DND-41 (cell line): ENCODE measurements around the gene FNDC3B.

Experiments used
- ATAC-seq: fragments of 200-7000 bp; cut with Tn5 transposase; 3 replicates; pipeline ENCODE4 v1.9.1; 2021; ENCODE audit warnings: low read depth; ENCODE audit not compliant: insufficient read depth
- DNase-seq: peaks from one replicate; pipeline ENCODE4 v3.0.0-alpha.2; 2020
- H2AFZ ChIP-seq: 2 replicates; pipeline ENCODE4 v1.6.0; 2012; ENCODE audit warnings: low read depth, low read length
- H3K27ac ChIP-seq: 2 replicates; pipeline ENCODE4 v1.5.1; 2012; ENCODE audit warnings: low read length, inconsistent platforms
- H3K27me3 ChIP-seq: fragments of 200-600 bp; sonication (generic); 2 replicates; pipeline ENCODE4 v1.6.0; 2012; ENCODE audit warnings: low read length, mild to moderate bottlenecking, inconsistent platforms; ENCODE audit not compliant: insufficient read depth, poor library complexity
- H3K36me3 ChIP-seq: 2 replicates; pipeline ENCODE4 v1.5.1; 2012; ENCODE audit warnings: low read length, inconsistent platforms; ENCODE audit not compliant: insufficient read depth
- H3K4me1 ChIP-seq: 2 replicates; pipeline ENCODE4 v1.5.1; 2012; ENCODE audit warnings: mild to moderate bottlenecking, low read length; ENCODE audit not compliant: insufficient read depth
- H3K4me2 ChIP-seq: 2 replicates; pipeline ENCODE4 v1.6.0; 2012; ENCODE audit warnings: mild to moderate bottlenecking, moderate library complexity, low read length, inconsistent platforms; ENCODE audit not compliant: insufficient read depth
- H3K4me3 ChIP-seq, 2 experiments: fragments of 200-600 bp in 1 of 2; shearing (Covaris generic) in 1 of 2; 2 replicates each; pipeline ENCODE4 v1.5.1; 2012 to 2016; ENCODE audit warnings: inconsistent platforms in 2 of 2, low read length in 2 of 2, mild to moderate bottlenecking in 2 of 2, low read depth in 1 of 2, moderate library complexity in 1 of 2
- H3K79me2 ChIP-seq: 2 replicates; pipeline ENCODE4 v1.6.0; 2012; ENCODE audit warnings: low read length, inconsistent platforms; ENCODE audit not compliant: insufficient read depth
- H3K9ac ChIP-seq: 2 replicates; pipeline ENCODE4 v1.6.0; 2012; ENCODE audit warnings: low read depth, mild to moderate bottlenecking, inconsistent platforms, low read length, moderate library complexity
- H3K9me3 ChIP-seq: 2 replicates; pipeline ENCODE4 v1.5.1; 2012; ENCODE audit warnings: low read length, moderate library complexity, mild to moderate bottlenecking, inconsistent platforms; ENCODE audit not compliant: insufficient read depth, severe bottlenecking
- H4K20me1 ChIP-seq: 2 replicates; pipeline ENCODE4 v1.6.0; 2012; ENCODE audit warnings: low read length; ENCODE audit not compliant: insufficient read depth
- CTCF ChIP-seq: IDR thresholded peaks from 2 replicates; pipeline ENCODE4 v1.5.1; 2012; ENCODE audit warnings: borderline replicate concordance, low read length, moderate library complexity, mild to moderate bottlenecking; ENCODE audit not compliant: poor library complexity, severe bottlenecking; ENCODE audit errors: extremely low read depth
- EZH2 ChIP-seq: IDR thresholded peaks from 3 replicates; pipeline ENCODE4 v1.6.1; 2012; ENCODE audit warnings: borderline replicate concordance, low read depth, mild to moderate bottlenecking, moderate library complexity, low read length, inconsistent platforms; ENCODE audit not compliant: severe bottlenecking

FNDC3B gene

GRCh38 chr3:172305974-172306373 is 266.6 kb downstream of the FNDC3B start:
- no peak overlapping the region for H3K4me2 ChIP-seq
- no peaks in the 10 kb centered on the region for H4K20me1 ChIP-seq
- H3K27me3 ChIP-seq = no peaks in the 10 kb centered on the region
- TF ChIP-seq EZH2 = no peak
- no peak for TF ChIP-seq CTCF
- DNase-seq (no peak), ATAC-seq (no peak)
- no peaks in the 10 kb centered on the region for H3K36me3 ChIP-seq
- H3K4me3 ChIP-seq = no peak overlapping the region
- no peak overlapping the region for H3K27ac ChIP-seq
- H3K9me3 ChIP-seq = no peaks in the 10 kb centered on the region
- no peaks in the 10 kb centered on the region for H3K79me2 ChIP-seq
- H3K4me1 ChIP-seq = no peaks in the 10 kb centered on the region
- no peak overlapping the region for H3K9ac ChIP-seq
- H2AFZ ChIP-seq = no peak overlapping the region

- Histone ChIP-seq H3K79me2 (no peaks in the 10 kb centered on the region), H3K4me3 (no peak overlapping the region), H3K9ac (no peak overlapping the region), H3K27ac (no peak overlapping the region), H3K9me3 (no peaks in the 10 kb centered on the region), H4K20me1 (no peaks in the 10 kb centered on the region), H3K36me3 (no peaks in the 10 kb centered on the region), H3K4me1 (no peaks in the 10 kb centered on the region), H3K27me3 (no peaks in the 10 kb centered on the region), H3K4me2 (no peak overlapping the region), H2AFZ (no peak overlapping the region)
- no peak for TF ChIP-seq CTCF
- no peak for TF ChIP-seq EZH2
- ATAC-seq = no peak
- no peak for DNase-seq
Measured at GRCh38 chr3:172307141-172307560, 267.8 kb downstream of the FNDC3B start.

- Histone ChIP-seq H3K4me1 (no peaks in the 10 kb centered on the region), H3K36me3 (no peaks in the 10 kb centered on the region)
Measured at GRCh38 chr3:172309059-172309458, 269.7 kb downstream of the FNDC3B start.

More at GRCh38 chr3:172309059-172309458, 269.7 kb downstream of the FNDC3B start:
- H3K4me3 ChIP-seq = no peak overlapping the region
- no peaks in the 10 kb centered on the region for H3K27me3 ChIP-seq
- no peaks in the 10 kb centered on the region for H3K9me3 ChIP-seq
- TF ChIP-seq EZH2 (no peak), CTCF (no peak)
- no peak overlapping the region for H3K4me2 ChIP-seq
- H3K9ac ChIP-seq = no peak overlapping the region
- no peak overlapping the region for H3K27ac ChIP-seq
- no peaks in the 10 kb centered on the region for H4K20me1 ChIP-seq
- DNase-seq (no peak), ATAC-seq (no peak)
- H2AFZ ChIP-seq = no peak overlapping the region
- H3K79me2 ChIP-seq = no peaks in the 10 kb centered on the region
